ELF-1 (cell line): ENCODE data around the gene HOXB3.
"Not testable (repeated sequence)": the region's sequence is repeated elsewhere in the genome, so short reads cannot be mapped to it uniquely, and the experiment has no call there.

Source experiments
- DNase-seq: peaks from one replicate; pipeline ENCODE4 v3.0.0-alpha.2; 2016; ENCODE audit warnings: low read depth, low spot score

Gene HOXB3

GRCh38 chr17:48546924-48547807, 42.9 kb downstream of the HOXB3 start:
- DNase-seq = peak; percentile 62

- DNase-seq = peak; percentile 83
These were observed 43.7 kb downstream of the HOXB3 start for GRCh38 chr17:48546137-48546923.

DNA sequence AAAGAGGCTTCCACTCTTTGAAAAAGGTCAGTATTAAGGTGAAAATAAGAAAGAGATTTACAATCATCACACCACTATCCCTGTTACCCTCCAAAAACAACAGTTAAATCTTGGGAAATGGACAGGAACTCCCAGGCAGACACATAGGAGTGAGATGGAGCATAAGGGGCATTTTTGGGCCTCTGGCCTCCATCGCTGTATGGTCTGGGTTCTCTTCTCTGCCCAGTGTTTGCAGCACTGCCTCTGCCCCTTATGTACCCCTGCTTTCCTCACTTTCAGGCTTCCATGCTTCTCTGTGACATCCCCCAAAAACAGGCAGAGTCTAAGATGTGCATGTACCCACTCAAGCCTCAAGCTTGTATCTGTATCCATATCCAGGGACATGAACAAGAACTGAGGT, 44.5 kb downstream of the HOXB3 start:
- DNase-seq = no peak

DNA sequence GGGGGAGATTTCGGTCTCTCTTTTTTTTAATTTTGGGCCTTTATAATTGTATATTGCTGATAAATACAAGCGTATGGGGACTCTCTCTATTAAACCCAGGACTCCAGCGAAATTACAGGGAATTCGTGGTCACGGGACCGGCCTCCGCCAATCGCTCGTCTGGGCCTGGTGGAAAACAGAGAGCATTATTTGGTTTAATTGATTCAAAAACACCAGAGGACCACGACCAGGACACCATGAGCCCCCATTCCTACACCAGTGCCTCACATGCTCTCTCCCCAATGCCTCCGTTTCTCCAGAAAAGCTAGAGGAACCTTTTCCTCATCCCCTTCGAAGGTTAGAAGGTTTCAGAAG, 45.0 kb downstream of the HOXB3 start, which contains the start of gene HOXB2:
TSS of gene HOXB2 (minus strand) at position 88 of the 354 bp plus-strand sequence. CDS start 198 bp downstream, outside the sequence.
- DNase-seq = peak; percentile 62

- peak; percentile 77 for DNase-seq
These were observed 45.6 kb downstream of the HOXB3 start for GRCh38 chr17:48544349-48545021.

DNA sequence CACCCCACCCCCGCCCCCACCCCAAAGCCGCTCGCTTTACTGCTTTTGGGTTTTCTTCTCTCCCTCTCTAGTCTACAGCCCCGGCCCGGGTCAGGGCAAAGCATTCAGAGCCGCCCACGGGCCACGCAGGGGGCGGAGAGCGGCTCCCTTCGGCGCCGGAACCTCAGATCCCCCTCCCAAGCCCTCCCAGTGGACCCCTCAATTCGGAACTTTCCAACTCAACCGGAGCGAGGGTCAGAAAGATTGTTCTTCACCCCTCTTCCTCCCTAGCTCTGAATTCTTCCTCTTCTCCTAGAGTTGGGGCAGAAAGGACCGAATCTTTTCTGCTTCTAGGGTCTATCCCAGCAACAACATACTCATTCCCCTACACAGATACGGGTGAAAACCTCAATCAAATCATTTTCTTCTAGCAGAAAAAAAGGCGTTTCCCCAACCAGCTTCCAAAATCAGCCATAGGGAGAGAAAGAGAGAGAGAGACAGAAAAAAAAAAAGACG, 46.1 kb downstream of the HOXB3 start:
- no peak for DNase-seq

- peak; percentile 87 for DNase-seq
These were observed 46.8 kb downstream of the HOXB3 start for GRCh38 chr17:48543107-48543853.

GRCh38 chr17:48542698-48543106, 47.3 kb downstream of the HOXB3 start:
- no peak for DNase-seq

GRCh38 chr17:48542114-48542656, 47.9 kb downstream of the HOXB3 start:
- peak; percentile 69 for DNase-seq

- DNase-seq = no peak
These were observed 48.4 kb downstream of the HOXB3 start for GRCh38 chr17:48541577-48542113.

GRCh38 chr17:48541036-48541576, 48.9 kb downstream of the HOXB3 start:
- peak; percentile 54 for DNase-seq

DNA sequence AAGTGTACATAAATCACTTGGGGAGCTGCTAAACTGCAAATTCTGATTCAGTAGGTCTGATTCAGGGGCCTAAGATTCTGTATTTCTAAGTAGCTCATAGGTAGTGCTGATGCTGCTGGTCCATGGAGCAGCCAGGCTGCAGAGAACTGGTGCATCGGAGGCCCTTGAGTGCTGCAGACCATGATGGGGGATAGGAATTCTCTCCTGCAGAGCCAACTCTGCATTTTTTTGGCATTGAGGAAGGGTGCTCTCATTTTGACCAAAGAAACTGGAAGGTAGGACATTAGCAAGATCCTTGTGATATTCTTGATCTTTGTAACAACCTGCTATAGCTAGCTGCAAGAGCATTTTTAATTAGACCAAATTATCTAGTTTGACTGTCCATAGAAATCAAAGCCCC, 49.8 kb downstream of the HOXB3 start:
- DNase-seq = no peak

DNA sequence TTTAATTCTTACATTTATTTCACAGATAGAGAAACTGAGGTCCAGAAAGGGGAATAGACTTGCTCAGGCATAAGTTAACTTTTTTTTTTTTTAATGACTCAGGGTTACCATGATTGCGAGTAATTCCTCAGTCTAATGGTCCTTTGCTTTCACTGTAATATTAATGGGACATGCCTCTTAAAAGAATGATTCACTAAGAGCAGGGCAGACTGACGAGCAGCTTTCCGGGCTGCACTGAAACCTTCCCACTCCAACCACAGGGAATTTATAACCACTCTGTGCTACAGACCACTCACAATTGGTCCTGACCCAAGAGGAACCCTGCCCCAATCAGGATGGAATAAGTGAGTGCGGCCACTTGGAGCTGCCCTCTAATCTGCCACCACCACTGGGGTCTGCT, 50.9 kb downstream of the HOXB3 start:
- no peak for DNase-seq

GRCh38 chr17:48537316-48537715, 52.7 kb downstream of the HOXB3 start:
- no peak for DNase-seq

DNA sequence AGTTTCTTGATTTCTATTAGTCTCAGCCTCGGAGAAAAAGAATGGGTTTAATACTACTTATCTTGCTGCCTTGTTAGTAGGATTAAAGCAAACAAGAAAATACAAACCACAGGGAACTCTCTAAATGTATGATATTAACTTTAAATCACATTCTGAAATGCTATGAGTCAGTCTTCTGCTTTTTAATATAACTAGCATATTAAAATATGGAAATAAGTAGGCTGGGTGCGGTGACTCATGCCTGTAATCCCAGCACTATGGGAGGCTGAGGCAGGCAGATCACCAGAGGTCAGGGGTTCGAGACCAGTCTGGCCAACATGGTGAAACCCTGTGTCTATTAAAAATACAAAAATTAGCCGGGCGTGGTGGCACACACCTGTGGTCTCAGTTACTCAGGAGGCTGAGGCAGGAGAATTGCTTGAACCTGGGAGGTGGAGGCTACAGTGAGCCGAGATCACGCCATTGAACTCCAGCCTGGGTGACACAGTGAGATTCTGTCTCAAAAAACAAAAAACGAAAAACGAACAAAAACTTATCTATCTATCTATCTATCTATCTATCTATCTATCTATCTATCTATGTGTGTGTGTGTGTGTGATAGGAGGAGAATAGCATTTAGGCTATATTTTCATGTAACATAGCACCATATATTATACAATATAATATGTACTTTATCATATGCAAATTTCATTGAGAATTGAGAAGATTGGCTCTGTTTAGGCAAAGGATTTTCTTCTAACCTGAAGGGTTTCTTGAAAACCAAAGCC, 54.1 kb downstream of the HOXB3 start:
- not testable (repeated sequence) for DNase-seq

GRCh38 chr17:48532261-48532660, 57.8 kb downstream of the HOXB3 start:
- DNase-seq = peak; percentile 60

DNA sequence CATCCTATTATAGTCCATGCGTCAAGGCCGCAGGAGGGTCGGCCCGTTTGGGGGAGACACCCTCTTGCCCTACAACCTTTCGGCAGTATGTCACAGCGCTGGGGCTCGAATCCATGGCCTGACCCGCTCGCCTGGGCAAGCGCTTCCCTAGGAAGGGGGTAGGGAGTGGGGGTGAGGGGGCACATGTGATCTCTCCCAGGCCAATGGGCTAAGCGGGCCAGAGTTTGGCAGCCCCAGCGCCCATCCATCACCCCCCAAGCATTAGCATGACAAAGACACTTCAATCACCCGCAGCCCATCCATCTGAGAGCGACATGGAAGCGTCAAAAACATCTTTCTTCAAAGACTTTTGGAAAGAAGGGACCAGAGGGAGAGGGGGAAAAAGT, 59.2 kb downstream of the HOXB3 start, which contains the start of gene HOXB1:
TSS of gene HOXB1 (minus strand) at position 125 of the 386 bp plus-strand sequence. CDS start at position 18, 107 bp downstream.
- DNase-seq = peak; percentile 95

- no peak for DNase-seq
These were observed 59.7 kb downstream of the HOXB3 start for GRCh38 chr17:48530208-48530886.

DNA sequence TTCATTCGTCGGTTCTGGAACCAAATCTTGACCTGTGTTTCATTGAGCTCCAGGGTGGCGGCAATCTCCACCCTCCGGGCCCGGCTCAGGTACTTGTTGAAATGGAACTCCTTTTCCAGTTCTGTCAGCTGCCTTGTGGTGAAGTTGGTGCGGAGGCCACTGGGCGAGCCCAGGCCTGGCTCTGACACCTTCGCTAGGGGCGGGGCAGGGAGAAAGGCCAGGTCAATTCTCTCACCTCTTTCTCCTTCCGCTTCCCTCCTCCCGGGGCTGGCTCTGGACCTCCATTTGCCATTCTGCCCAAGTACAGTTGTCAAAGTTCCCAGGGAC, 60.4 kb downstream of the HOXB3 start:
- peak; percentile 84 for DNase-seq
